Activated CD8-positive, alpha-beta memory T cell treated with anti-CD3 and anti-CD28 coated beads for 1 hour (primary cell): Measurements from ENCODE around the gene ADAM30.

Source experiments
- DNase-seq, 2 donors: peaks; one replicate each; pipeline ENCODE4 v3.0.0-alpha.2; 2020; ENCODE audit warnings: low read depth in 1 of 2; ENCODE audit errors: extremely low read depth in 1 of 2

ADAM30 gene

DNA sequence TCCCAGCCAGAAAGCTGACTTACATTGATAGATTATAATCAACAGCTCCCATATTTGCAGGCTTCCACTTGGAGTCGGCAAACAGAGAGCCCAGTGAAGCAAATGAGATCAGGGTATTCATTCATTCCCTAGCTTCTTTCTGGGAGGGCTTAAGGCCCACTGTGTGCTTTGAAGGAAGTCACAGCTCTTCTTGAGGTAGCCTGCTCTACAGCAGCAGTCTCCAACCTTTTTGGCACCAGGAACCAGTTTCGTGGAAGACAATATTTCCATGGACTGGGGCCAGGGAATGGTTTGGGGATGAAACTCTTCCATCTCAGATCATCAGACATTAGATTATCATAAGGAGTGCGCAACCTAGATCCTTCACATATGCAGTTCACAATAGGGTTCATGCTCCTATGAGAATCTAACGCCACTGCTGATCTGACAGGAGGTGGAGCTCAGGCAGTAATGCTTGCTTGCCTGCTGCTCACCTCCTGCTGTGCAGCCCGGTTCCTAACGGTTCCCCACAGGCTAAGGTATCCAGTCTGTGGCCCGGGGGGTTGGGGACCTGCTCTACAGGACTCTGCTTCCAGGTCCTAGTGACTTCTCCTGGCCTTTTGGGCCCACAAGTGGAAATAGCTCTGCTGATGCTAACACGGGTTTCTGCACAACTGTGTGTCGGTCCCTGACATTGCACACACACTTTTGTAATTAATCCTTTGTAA lies 13.7 kb upstream of the ADAM30 start:
- no peak for DNase-seq

DNA sequence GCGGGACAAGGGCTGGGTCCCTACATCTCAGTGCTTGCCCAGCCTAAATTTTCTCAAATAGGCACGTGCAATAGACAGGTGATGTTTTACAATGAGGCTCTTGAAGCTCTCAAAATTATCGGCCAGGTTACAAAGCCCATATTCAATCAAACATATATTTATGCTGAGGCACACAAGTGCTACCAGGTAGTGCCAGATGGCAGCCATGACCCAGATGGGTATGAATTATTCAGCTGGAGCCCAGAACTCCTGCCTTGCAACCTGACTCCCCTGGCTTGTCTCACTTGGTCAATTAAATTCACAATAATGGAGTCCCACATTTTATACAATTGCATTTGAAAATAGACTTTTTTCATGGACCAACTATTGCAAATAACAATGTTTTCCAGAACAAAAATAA lies 12.3 kb upstream of the ADAM30 start:
- no peak for DNase-seq

DNA sequence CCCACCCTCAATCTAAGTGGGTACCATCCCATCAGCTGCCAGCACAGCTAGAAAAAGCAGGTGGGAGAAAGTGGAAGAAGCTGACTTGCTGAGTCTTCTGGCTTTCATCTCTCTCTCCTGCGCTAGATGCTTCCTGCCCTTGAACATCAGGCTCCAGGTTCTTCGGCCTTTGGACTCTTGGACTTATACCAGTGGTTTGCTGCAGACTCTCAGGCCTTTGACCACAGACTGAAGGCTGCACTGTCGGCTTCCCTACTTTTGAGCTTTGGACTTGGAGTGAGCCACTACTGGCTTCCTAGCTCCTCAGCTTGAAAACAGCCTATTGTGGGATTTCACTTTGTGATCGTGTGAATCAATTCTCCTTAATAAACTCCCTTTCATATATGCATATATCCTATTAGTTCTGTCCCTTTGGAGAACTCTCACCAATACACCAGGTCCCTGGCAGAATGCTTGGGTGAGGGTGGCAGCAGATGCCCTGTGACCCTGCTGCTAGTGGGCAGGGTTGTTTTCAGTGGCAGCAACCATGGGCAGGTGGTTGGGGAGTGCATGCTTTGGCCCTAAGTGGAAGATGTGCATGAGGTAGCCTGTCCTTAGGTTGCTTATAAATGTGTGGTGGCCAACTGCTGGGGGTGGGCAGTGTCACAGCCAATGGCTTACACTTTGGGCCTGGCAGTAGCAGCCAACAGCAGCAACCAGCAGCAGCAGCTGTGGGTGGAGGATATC lies 10.8 kb upstream of the ADAM30 start:
- no peak for DNase-seq

DNA sequence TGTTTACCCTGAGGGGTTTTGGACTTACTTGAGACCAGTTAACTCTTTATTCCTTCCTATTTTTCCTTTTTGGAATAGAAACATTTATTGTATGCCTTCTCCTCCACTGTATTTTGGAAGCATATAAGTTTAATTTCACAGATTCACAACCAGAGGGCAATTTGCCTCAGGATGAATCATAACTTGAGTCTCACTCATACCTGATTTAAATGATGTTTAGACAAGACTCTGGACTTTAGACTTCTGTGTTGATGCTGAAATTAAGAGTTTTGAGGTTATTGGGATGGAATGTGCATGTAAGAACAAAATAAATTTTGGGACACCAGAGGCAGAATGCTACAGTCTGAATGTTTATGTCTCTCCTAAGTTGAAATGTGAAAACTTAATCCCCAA lies 7.1 kb upstream of the ADAM30 start:
- no peak for DNase-seq

DNA sequence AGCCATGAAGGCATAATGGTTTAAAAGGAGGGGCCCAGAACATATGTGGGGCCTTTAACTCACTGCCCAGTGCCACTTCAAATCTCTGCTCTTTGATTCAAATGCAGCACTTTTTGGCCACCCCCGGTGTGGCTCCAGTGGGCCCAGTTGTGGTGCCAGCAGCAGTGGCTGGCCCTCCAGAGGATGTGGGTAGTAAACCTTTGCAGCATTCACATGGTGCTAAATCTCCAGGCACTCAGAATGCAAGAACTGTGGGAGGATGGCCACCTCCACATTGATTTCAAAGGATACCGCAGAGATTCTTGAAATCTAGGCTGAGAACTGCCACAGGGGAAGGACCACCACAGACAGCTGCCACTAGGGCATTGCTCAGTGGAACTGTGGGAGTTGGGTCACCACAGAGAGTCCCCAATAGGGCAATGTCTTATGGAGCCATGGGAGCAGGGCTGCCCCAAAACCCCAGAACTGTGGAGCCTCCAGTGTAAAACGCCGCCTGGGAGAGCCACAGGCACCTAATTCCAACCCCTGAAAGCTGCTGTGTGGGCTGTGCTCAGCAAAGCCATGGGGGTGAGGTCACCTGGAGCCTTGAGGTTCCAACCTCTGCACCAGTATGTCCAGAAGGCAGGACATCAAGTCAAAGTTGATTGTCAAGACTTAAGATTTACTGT lies 6.6 kb upstream of the ADAM30 start:
- DNase-seq, result no peak

DNA sequence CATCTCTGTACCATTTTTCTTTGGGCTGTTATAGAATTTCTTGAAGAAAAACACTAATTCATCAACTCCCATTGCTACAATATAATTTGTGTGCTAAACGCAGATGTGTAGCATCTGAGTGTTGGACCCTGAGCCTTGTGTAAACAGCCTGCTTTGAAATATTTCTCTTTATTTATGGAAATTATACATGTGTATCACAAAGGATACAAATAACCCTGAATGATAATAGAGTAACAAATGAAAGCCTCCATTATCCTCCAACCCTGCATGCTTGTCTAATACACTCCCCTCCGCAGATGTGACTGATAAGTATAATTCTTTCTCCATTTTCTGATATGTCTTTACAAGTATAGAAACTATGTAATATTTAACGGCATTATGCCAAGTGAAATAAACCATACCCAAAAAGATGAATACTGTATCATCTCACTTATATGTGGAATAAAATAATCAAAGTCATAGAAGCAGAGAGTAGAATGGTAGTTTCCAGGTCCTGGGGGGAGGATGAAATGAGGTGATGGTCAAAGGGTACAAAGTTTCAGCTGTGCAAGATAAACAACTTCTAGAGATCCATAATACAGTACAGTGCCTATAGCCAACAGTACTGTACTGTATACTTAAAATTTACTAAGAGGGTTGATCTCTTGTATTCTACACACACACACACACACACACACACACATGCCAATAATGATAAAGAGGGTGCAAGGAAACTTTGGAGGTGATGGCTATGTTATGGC lies 2.8 kb upstream of the ADAM30 start:
- no peak for DNase-seq

DNA sequence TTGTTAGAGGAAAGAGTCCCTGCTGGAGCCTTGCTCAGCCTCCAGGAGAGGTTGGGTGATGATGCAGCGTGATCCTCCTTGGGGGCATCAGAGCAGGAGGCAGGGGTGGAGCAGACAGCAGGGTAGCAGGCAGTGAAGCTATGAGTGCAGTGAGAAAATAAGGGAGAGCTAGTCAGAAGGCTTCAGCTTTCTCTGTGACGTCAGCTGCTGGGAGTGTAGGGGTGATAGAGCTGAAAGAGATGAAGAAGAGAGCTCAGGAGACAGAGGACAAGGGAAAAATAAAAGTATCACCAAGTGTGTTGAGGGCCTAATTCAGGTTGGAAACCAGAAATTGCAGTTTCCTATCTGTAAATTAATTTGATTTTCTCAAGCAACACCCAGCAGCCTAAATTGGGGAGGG lies 2.2 kb upstream of the ADAM30 start:
- no peak for DNase-seq

DNA sequence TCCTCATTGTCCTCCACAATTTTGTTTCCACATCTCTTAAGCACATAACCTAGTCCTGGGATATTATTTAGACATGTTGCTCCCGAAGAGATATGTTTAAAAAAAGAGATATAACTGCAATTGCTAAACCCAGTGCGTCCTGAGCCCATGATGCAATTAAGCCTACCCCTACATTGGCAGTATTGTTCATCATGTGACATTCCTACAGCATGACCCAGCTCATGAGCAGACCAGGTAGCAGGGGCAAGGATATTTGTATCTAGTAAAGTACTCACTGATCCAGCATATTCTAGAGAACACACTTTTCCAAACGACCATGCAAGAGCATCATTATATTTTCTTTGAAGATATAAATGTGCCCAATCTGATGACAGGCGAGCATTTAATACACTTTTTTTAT lies 1.2 kb downstream of the ADAM30 start:
- DNase-seq, result no peak

DNA sequence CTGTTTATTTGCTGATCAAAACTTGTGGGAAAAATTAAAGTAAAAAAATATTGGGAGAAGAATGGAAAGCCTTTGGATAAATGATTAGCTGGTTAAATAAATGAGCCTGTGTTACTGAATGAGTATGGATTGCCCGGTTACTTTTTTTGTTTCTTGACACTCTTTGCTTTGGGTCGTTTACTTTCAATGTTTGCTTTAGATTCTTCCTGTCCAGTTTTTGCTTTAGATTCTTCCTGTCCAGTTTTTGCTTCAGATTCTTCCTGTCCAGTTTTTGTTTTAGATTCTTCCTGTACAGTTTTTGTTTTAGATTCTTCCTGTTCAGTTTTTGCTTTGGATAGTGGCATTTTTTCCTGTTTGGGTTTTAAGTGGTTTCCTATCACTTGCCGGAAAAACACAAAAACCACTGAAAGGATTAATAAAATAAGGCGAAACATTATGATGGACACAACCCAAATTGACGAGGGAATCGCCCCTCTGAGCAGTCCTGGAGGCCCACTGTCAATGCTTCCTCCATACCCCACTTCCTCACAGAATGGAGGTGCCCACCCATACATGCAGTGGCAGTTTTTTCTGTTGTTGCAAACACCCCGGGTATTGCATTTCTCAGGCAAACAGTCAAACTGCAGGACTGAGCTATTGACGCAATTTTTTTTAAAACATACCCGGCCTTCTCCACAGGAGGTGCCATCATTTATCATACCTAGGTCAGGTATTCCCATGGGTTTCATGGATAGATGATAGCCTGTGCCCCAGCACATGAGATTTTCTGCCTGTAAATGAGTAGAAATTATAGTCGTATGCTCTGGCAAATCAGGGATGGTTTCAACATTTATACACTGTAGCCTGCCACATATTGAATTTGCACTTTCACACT lies 2.3 kb downstream of the ADAM30 start:
- no peak for DNase-seq

DNA sequence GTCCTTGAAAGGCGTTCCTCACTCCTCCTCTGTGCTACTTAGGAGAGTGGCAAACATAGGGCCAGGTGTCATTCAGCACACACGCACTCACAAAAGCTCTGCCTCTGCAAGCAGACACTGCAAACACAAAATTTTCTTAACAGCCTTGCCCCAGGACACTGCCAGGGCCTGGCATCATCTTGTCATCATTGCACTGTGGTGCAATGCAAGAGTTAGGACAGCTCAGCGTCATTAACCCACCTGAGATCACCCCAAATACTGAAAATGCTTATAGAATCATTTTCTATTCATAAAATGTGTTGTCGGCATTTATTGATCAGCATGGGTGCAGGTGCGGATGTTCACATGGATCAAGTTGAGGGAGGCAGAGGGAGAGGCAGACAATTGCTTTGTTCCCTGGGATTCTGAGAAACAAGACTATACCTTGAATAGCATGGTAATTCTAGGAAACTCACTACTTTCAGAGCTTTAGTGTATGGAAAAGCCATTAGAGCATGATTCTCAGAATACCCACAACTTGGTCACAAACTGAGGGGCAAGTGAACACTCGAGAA lies 3.0 kb downstream of the ADAM30 start:
- DNase-seq, result no peak

DNA sequence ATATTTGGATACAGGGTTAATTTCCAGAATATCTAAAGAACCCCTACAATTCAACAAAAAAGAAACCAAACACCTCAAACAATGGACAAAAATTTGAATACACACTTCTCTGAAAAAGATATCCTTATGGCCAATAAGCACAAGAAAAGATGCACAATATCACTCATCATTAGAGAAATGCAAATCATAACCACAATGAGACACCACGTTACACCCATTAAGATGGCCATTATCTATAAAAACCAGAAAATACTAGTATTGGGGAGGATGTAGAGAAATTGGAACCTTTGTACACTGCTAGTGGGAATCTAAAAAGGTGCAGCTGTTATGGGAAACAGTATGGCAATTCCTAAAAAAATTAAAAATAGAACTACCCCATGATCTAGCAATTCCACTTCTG lies 4.9 kb downstream of the ADAM30 start:
- DNase-seq, result no peak

DNA sequence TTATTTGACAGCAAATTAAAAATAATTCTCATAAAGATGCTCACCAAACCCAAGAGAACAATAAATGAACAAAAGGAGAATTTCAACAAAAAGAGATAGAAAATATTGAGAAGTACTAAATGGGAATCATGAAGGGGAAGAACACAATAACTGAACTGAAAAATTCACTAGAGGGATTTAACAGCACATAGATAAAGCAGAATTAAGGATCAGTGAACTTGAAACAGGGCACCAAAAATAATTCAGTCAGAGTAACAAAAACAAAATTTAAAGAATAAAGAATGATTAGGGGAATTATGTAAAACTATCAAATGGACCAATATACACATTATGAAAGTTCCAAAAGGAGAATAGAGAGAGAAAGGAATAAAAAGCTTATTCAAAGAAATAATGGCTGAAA lies 7.8 kb downstream of the ADAM30 start:
- no peak for DNase-seq

DNA sequence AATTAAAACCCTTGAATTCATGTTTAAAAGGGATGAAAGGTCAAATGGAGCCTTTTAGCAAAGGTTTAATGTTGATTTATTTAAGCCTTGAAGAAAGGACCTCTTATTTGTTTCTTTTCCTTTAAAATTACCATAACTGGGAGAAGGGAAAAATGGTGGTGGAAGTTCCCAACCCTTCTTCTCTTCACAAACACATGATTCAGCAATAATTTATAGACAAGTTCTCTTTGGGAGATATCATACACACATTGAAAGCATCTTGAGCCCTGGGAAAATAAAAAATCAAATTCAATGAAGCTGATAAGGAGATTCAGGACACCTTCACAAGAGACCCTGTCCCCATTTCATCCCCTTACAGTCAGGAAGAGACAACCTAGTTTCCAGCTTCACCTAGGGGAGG lies 8.9 kb downstream of the ADAM30 start:
- DNase-seq, result no peak

DNA sequence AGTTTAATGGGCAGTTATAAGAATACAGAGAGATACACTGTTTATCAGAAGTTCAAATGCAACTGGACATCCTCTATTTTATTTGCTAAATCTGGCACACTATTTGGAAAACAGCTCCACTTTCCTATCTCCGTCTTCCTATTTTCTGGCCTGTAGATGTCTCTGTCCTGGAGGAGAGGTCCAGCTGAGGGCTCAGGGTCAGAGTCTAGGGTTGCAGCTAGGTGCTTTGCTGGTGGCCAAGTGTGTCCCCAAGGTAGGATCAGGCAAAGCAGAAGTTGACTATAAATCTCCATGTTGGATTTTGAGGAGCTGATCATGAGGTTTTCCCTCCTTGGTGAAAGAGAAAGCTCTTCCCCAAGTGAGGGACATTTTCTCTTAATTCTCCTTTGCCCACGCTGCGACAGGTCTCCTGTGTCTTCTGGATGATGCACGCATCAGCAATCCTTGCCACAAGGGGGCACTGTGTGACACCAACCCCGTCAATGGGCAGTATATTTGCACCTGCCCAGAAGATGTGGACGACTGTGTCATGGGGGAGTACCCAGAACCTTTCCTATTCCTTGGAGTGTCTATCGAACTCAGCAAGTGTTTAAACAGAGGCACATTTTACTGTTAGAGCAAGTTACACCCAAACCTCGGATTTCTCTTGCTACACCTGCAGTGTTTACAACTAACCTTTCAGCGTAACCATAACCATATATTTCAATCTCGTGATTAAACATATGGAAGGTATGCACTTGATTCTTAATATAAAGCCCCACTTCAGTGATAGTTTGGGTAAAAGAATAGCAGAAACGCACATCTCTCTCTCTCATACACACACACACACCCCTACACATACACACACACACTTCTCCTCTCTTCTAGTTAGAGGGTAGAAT lies 10.2 kb downstream of the ADAM30 start:
- DNase-seq, result peak in 1 of 2 donors; percentile 27

DNA sequence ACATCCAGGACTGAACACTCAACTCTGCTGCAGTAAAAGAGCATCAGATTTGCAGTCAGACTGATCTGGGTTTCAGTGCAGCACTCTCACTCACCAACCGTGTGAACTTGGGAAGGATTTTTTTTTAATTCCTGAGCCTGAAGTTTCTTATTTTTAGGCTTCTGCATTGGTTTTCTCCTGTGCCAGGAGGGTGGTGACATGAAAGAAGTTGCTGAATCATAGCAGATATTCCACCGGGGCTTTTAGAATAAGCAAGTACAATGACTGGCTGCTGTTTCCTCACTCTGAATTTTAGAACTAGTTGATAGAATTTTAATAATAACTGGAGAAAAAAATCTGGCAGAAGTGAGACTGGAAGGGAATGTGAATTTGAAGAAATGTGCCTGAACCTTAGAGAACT lies 11.6 kb downstream of the ADAM30 start:
- no peak for DNase-seq

DNA sequence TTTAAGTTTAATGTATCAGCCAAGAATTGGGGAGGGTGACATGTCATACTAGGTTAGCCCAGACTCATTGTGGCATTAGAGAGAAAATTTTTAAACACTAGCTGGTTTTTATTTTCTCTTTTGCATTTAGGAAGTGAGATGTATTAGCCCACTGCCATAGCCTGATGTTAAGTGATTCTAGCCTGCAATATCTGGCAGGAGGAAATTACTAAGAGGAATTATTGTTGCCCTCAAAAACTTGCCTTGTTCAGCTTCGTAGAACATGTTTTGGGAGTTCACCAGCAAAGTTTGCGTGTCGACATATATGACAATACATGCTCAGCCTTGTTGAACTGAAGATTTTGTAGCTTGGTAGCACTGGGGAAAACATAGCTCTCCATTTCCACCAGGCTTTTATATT lies 12.5 kb downstream of the ADAM30 start:
- DNase-seq, result no peak

DNA sequence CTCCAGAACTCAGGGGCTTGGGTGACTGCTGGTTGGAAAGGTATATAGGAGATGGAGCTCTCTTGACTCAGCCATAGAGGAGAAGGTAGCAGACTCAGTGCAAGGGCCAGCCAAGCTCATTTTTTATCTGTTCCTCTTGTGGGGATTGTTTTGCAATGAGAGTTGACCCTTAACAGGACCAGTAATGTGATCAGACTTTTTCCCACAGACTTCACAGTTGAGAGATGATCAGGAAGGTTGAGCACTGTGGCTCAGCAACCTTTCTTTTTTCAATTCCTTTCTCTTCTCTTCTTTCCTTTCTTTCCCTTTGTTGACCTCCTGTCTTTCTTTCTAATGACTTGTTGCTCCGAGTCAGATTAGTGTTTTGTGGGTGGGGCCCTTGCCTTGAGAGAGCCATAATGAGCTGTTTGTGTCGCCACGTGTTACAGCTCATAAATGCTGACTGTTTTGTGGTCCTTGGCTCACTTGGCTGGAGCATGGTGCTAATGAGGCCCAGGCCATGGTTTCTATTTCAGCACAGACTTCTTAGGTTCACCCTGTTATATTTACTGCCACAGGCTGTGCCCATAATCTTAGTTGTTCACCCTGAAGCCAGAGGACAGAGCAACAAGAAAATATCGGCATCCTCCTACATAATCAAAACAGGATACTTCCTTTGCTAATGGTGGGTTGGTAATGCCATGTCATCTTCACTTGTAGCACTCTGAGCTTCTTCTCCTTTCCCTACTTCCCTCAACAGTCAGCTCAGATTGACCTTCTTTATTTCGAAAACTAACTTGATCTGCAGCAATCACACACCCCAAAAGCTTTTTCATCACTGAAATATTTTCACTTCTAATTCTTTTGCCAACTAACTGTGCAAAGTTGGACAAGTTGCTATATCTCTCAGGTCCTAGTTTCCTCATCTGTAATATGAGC lies 13.9 kb downstream of the ADAM30 start:
- DNase-seq, result no peak
